K562 (cell line): ENCODE results near the gene CCNO.

Experiments
- E2F8 ChIP-seq: fragments of 450-650 bp; IDR thresholded peaks from 2 replicates; pipeline ENCODE4 v1.7.1; 2018; ENCODE audit warnings: mild to moderate bottlenecking, low read depth; ENCODE audit not compliant: partially characterized antibody
- MEF2D ChIP-seq: conservative IDR thresholded peaks from 2 replicates; pipeline ENCODE4 v1.6.1; 2016; ENCODE audit warnings: low read depth, missing genetic modification characterization, missing compliant biosample characterization
- NCOA1 ChIP-seq: fragments of 450-650 bp; IDR thresholded peaks from 2 replicates; pipeline ENCODE4 v1.6.1; 2016; ENCODE audit warnings: low read depth
- RAD51 ChIP-seq: fragments of 450-650 bp; IDR thresholded peaks from 2 replicates; pipeline ENCODE4 v1.7.1; 2016; ENCODE audit warnings: low read depth, mild to moderate bottlenecking, borderline replicate concordance
- TEAD1 ChIP-seq, 2 experiments: fragments of 450-650 bp in 1 of 2; sonication (generic) in 1 of 2; formaldehyde crosslinking; IDR thresholded peaks; 2 replicates each; pipeline versions ENCODE4 v1.4.0 to v1.8.0; 2020 to 2022; ENCODE audit warnings: mild to moderate bottlenecking in 2 of 2, missing genetic modification reagents in 1 of 2
- USF2 ChIP-seq: sonication (generic); formaldehyde crosslinking; IDR thresholded peaks from 2 replicates; pipeline ENCODE4 v1.5.0; 2020; ENCODE audit warnings: missing genetic modification reagents
- ZNF644 ChIP-seq: fragments of 200-800 bp; sonication (Bioruptor generic); IDR thresholded peaks from 2 replicates; pipeline ENCODE4 v1.6.1; 2016; ENCODE audit warnings: low read depth, missing genetic modification characterization, missing compliant biosample characterization
- ZNF740 ChIP-seq, 3 experiments: fragments of 200-800 bp in 1 of 3; sonication (Bioruptor generic) in 1 of 3; sonication (generic) in 1 of 3; formaldehyde crosslinking in 1 of 3; IDR thresholded peaks; 2 replicates each; pipeline versions ENCODE4 v1.6.1 to v1.8.0; 2016 to 2022; ENCODE audit warnings: mild to moderate bottlenecking in 2 of 3, missing compliant biosample characterization in 2 of 3, missing genetic modification characterization in 2 of 3, missing genetic modification reagents in 1 of 3
- TF ChIP-seq, protein P1 (sequence below), 3 experiments: IDR thresholded peaks in 2 of 3; conservative IDR thresholded peaks in 1 of 3; 2 replicates each; pipeline ENCODE4 v1.5.1; 2011 to 2012; ENCODE audit warnings: low read length in 3 of 3, mild to moderate bottlenecking in 3 of 3, control low read depth in 2 of 3, improper control_type of control experiment in 1 of 3, inconsistent platforms in 1 of 3, low read depth in 1 of 3, mixed read lengths in 1 of 3, moderate library complexity in 1 of 3; ENCODE audit not compliant: insufficient read depth in 2 of 3
- TF ChIP-seq, protein P2 (sequence below): fragments of 150-350 bp; IDR thresholded peaks from 2 replicates; pipeline ENCODE4 v1.6.1; 2014; ENCODE audit warnings: low read depth, mild to moderate bottlenecking, low read length, borderline replicate concordance
- TF ChIP-seq, protein P3 (sequence below): sonication (generic); formaldehyde crosslinking; IDR thresholded peaks from 2 replicates; pipeline ENCODE4 v1.8.1; 2022; ENCODE audit warnings: missing genetic modification reagents

DNA sequence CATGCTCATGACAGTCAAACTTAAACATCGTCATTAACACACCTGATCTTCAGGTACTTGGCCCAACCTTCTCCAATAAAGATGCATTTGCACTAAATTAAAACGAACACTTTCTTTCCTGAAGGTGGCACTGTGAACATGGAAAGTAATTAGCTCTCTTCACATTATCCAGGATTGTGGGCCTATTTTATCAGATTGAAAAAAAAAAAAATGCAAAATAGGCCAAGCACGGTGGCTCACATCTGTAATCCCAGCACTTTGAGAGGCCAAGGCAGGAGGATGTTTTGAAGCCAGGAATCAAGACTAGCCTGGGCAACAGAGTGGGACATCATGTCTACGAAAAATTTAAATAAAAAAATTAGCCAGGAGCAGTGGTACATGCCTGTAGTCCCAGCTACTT is 46.0 kb downstream of the CCNO start:
- TF ChIP-seq, protein P1, sequence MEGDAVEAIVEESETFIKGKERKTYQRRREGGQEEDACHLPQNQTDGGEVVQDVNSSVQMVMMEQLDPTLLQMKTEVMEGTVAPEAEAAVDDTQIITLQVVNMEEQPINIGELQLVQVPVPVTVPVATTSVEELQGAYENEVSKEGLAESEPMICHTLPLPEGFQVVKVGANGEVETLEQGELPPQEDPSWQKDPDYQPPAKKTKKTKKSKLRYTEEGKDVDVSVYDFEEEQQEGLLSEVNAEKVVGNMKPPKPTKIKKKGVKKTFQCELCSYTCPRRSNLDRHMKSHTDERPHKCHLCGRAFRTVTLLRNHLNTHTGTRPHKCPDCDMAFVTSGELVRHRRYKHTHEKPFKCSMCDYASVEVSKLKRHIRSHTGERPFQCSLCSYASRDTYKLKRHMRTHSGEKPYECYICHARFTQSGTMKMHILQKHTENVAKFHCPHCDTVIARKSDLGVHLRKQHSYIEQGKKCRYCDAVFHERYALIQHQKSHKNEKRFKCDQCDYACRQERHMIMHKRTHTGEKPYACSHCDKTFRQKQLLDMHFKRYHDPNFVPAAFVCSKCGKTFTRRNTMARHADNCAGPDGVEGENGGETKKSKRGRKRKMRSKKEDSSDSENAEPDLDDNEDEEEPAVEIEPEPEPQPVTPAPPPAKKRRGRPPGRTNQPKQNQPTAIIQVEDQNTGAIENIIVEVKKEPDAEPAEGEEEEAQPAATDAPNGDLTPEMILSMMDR (IDR thresholded peaks at IDR 0.05 in 2 of 3, conservative IDR thresholded peaks at IDR 0.05 in 1 of 3; ENCODE audit: insufficient read depth in 2 of 3, low read depth in 1 of 3, low read length in 3 of 3), result peak; percentile 3 to 54 (median 40); a peak in 3 of 6 replicates
- no peak for TF ChIP-seq ZNF644 (tag)
- TF ChIP-seq TEAD1 (CRISPR knock-in tag; IDR thresholded peaks at IDR 0.05), result no peak
- TF ChIP-seq MEF2D, result no peak
- TF ChIP-seq USF2, result no peak
- no peak for TF ChIP-seq ZNF740 (CRISPR knock-in tag; IDR thresholded peaks at IDR 0.05)
- no peak for TF ChIP-seq ZNF740 (tag; IDR thresholded peaks at IDR 0.05)
- TF ChIP-seq RAD51, result no peak
- TF ChIP-seq, protein P2, sequence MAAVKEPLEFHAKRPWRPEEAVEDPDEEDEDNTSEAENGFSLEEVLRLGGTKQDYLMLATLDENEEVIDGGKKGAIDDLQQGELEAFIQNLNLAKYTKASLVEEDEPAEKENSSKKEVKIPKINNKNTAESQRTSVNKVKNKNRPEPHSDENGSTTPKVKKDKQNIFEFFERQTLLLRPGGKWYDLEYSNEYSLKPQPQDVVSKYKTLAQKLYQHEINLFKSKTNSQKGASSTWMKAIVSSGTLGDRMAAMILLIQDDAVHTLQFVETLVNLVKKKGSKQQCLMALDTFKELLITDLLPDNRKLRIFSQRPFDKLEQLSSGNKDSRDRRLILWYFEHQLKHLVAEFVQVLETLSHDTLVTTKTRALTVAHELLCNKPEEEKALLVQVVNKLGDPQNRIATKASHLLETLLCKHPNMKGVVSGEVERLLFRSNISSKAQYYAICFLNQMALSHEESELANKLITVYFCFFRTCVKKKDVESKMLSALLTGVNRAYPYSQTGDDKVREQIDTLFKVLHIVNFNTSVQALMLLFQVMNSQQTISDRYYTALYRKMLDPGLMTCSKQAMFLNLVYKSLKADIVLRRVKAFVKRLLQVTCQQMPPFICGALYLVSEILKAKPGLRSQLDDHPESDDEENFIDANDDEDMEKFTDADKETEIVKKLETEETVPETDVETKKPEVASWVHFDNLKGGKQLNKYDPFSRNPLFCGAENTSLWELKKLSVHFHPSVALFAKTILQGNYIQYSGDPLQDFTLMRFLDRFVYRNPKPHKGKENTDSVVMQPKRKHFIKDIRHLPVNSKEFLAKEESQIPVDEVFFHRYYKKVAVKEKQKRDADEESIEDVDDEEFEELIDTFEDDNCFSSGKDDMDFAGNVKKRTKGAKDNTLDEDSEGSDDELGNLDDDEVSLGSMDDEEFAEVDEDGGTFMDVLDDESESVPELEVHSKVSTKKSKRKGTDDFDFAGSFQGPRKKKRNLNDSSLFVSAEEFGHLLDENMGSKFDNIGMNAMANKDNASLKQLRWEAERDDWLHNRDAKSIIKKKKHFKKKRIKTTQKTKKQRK, result no peak
- TF ChIP-seq E2F8, result no peak
- TF ChIP-seq, protein P3, sequence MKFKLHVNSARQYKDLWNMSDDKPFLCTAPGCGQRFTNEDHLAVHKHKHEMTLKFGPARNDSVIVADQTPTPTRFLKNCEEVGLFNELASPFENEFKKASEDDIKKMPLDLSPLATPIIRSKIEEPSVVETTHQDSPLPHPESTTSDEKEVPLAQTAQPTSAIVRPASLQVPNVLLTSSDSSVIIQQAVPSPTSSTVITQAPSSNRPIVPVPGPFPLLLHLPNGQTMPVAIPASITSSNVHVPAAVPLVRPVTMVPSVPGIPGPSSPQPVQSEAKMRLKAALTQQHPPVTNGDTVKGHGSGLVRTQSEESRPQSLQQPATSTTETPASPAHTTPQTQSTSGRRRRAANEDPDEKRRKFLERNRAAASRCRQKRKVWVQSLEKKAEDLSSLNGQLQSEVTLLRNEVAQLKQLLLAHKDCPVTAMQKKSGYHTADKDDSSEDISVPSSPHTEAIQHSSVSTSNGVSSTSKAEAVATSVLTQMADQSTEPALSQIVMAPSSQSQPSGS, result no peak
- TF ChIP-seq NCOA1, result no peak
